Hepatic stellate cell (primary cell): ENCODE measurements around the gene ADGRL3.

Experiments used
- DNase-seq: peaks from one replicate; pipeline ENCODE4 v3.0.0; 2011; ENCODE audit warnings: low spot score

Gene ADGRL3

GRCh38 chr4:61277785-61278760 is 77.9 kb downstream of the ADGRL3 start:
- DNase-seq = no peak

DNA sequence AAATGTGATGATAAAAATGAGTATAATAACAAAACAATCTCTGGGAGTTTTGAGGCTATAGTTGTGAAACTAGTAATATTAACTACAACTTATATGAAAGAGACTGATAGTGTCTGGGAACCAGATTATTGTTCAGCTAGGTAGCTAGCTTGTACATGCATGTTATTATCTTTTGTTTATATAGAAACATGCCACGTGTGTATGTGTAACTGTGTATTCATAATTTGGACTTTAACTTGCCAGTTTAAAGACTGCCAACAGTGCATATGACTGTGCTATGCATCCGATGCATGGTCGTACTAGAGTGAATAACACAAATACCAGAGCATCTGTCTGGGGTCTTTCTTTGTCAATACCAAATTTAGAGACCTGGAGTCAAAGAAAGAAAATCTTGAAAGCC is 92.2 kb downstream of the ADGRL3 start:
- DNase-seq = no peak

DNA sequence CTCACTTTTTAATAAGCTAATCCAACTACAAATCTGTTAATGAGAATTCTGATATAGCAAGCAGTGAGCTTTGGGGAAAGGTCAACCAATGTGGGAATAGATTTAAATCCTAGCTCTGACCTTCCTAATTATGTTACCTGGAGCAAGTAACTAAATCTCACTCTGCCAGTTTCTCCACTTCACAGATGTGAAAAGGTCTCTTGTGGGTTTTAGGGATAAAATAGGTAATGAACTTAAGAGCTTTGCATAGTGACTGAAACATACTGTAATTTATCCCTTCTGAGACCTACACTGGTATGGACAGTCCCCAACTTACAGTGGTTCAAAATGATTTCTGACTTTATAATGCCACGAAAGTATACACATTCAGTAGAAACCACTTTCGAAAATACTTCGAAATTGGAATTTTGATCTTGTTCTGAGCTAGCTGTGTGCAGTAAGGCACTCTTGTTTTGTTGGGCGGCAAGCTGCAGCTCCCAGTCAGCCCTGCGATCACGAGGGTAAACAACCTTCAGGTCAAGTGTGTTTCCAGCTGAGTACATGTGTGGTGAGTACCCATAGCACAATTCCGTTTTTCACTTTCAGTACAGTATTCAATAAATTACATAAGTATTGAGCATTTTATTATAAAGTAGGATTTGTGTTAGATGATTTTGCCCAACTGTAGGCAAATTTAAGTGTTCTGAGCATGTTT is 93.7 kb downstream of the ADGRL3 start:
- no peak for DNase-seq

- no peak for DNase-seq
Observed at GRCh38 chr4:61294936-61295335, 94.8 kb downstream of the ADGRL3 start.

- no peak for DNase-seq
Observed at GRCh38 chr4:61296144-61296543, 96.0 kb downstream of the ADGRL3 start.

- no peak for DNase-seq
Observed at GRCh38 chr4:61298178-61298740, 98.1 kb downstream of the ADGRL3 start.

- no peak for DNase-seq
Observed at GRCh38 chr4:61299316-61299715, 99.2 kb downstream of the ADGRL3 start.

DNA sequence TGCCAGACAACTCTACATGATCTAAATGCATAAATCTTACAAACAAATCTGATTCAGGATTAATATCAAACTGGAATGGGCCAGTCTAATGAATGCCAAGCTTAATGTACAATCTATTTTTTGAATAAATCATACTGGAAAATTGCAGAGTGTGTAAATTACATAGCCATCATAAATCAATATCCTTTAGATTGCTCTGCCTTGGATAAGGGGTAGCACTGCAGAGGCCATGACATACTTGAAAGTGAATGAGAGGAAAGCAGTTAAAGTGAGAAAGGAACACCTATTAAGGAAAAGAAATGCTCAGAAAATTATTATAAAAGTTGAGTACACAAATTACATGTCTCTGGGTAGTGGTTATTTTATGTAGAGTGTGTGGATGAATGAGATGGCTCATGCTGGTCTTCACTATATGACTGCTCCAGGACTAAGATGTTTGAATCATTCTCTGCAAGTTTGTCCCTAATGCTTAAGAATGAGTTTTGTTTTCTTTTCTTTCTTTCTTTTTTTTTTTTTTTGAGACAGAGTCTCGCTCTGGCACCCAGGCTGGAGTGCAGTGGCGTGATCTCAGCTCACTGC is 100.2 kb downstream of the ADGRL3 start:
- no peak for DNase-seq

- DNase-seq = no peak
Observed at GRCh38 chr4:61301271-61301670, 101.1 kb downstream of the ADGRL3 start.

DNA sequence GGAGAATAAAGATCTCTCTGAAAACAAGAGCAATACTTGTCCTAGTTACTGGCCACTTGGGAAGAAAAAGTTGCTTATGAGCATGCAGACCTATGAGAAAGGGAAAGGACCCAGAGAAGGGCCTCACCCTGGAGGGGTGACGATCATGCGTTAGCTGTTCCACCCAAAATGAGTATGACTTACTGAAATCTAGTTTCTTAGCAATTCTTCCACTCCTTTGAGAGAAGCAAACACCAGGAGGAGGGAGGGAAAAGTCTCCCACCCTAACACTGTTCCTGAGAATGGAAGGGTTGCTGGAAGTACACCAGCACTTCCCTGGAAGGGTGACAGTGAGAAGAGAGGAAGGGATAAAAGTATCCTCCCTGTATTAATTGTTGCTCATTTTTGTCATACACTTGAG is 107.9 kb downstream of the ADGRL3 start:
- DNase-seq = no peak

DNA sequence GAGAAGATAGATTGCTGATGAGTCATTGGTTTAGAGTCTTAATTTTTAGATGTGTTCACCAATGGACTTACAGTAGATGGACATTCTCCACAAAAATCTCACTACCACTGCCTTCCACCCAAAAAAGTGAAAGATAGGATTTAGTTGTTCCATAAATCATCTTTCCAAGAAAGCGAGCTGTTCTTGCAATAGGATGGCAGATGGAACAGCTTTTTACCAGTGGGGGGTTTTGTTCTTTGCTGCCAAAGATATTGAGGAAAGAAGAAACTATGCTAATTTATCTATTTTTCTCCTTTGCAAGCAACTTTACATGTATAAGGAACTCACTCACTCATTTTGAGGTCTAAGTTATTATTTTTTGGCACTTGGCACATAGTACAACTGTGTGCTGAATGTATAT is 109.5 kb downstream of the ADGRL3 start:
- DNase-seq = no peak

- DNase-seq = no peak
Observed at GRCh38 chr4:61312526-61312925, 112.4 kb downstream of the ADGRL3 start.

GRCh38 chr4:61318431-61318830 is 118.3 kb downstream of the ADGRL3 start:
- DNase-seq = no peak

DNA sequence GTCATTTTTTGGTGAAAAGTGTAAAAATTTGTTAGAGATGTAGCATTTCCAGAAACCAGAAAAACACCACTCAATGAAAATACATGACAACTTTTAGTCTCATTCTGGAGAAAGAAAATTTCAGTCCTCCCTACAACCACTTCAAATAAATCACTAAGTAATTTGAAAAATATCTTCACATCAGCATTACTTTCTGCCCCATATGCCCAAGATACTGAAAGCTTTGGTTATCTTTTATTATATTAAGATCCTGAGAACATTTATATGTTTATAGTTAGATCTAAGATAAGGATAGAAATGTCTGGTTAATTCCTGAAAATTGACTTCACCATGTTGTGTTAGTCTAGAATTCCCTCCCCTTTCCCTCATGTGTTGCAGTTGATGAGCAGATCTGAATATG is 119.0 kb downstream of the ADGRL3 start:
- no peak for DNase-seq

- DNase-seq = no peak
Observed at GRCh38 chr4:61320154-61320553, 120.0 kb downstream of the ADGRL3 start.

DNA sequence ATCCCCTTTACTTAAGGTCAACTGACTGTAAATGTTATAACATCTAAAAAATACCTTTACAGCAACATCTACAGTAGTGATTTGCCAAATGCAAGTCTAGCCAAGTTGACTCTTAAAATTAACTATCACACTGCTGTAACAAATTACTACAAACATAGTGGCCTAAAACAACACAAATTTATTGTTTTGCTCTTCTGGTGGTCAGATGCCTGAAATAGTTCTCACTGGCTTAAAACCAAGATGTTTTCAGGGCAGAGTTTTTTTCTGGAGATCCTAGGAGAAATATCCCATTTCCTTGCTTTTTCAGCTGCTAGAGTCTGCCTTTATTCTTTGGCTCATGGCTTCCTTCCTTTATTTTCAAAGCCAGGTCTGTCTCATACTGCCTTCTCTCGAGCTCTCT is 120.5 kb downstream of the ADGRL3 start:
- DNase-seq = no peak

DNA sequence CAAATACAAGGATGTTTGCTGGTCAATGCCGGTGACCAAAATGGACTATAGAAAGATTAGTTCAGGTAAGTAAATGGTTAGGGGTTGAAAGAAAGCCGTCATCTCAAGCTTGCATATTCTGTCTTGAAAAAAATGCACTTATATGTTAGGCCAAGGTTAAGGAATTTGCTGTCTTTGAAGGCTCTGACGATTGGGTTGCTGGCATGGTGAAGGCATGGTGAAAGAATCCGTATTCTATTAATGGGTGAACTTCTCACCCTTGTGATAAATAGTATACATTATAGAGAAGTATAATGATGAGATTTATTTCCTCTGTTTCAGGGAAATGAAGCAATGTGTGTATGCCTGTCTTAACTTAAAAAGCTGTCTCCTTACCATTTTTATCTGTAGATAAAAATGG is 132.6 kb downstream of the ADGRL3 start:
- no peak for DNase-seq

GRCh38 chr4:61333490-61333889 is 133.4 kb downstream of the ADGRL3 start:
- no peak for DNase-seq

GRCh38 chr4:61335241-61335763 is 135.2 kb downstream of the ADGRL3 start:
- DNase-seq = no peak

- no peak for DNase-seq
Observed at GRCh38 chr4:61336488-61336887, 136.4 kb downstream of the ADGRL3 start.

- no peak for DNase-seq
Observed at GRCh38 chr4:61336916-61337315, 136.8 kb downstream of the ADGRL3 start.

GRCh38 chr4:61342061-61342460 is 141.9 kb downstream of the ADGRL3 start:
- no peak for DNase-seq
